Stimulated activated CD8-positive, alpha-beta memory T cell treated with anti-CD3 and anti-CD28 coated beads, Interleukin-12 subunit alpha, Interleukin-12 subunit beta, amount 100 ng/mL, for 4 hours (primary cell): ENCODE measurements around the gene FAM111A.

Source experiments
- DNase-seq: peaks from one replicate; pipeline ENCODE4 v3.0.0-alpha.2; 2020; ENCODE audit warnings: low read depth

Gene FAM111A

GRCh38 chr11:59200423-59200746, 57.7 kb downstream of the FAM111A start:
- DNase-seq = no peak

DNA sequence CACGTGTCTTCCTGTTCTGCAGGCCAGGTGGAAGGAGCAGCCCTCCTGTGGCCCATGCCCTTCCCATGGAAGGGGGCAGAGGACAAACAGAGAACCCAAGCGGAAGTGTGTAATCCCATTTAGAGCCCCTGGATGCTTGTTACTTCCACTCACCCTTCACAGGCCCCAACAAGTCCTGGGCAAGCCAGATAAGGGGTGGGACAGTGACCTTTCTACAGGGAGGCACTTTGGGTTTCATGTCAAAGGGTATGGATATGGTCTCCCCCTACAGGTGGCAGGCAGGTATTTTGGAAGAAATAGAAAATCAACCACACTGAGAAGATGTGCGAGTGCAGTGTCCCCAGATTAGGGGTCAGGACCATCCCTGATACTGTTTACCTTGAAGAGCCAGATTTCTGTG, 58.7 kb downstream of the FAM111A start:
- DNase-seq = no peak
